ENCODE data around the gene ATF3.
"Not testable (repeated sequence)": the region's sequence is repeated elsewhere in the genome, so short reads cannot be mapped to it uniquely, and the experiment has no call there.

ATF3 gene

GRCh38 chr1:212649020-212649419, 40.5 kb downstream of the ATF3 start:
- DNase-seq (ENCODE audit: low read depth in 1 of 2, low spot score in 1 of 2): no peak

- DNase-seq (ENCODE audit: low read depth in 1 of 2, low spot score in 1 of 2): no peak
These were observed 41.7 kb downstream of the ATF3 start for GRCh38 chr1:212650228-212650627.

GRCh38 chr1:212651521-212651920, 43.0 kb downstream of the ATF3 start:
- no peak for DNase-seq (ENCODE audit: low read depth in 1 of 2, low spot score in 1 of 2)

GRCh38 chr1:212651977-212652376, 43.4 kb downstream of the ATF3 start:
- DNase-seq (ENCODE audit: low read depth in 1 of 2, low spot score in 1 of 2): no peak

- no peak for DNase-seq (ENCODE audit: low read depth in 1 of 2, low spot score in 1 of 2)
These were observed 44.0 kb downstream of the ATF3 start for GRCh38 chr1:212652609-212653008.

- no peak for DNase-seq (ENCODE audit: low read depth in 1 of 2, low spot score in 1 of 2)
These were observed 47.3 kb downstream of the ATF3 start for GRCh38 chr1:212655668-212656440.

- no peak for DNase-seq (ENCODE audit: low read depth in 1 of 2, low spot score in 1 of 2)
These were observed 48.2 kb downstream of the ATF3 start for GRCh38 chr1:212656730-212657129.

- DNase-seq (ENCODE audit: low read depth in 1 of 2, low spot score in 1 of 2): not testable (repeated sequence)
These were observed 49.7 kb downstream of the ATF3 start for GRCh38 chr1:212658250-212658649.

- no peak for DNase-seq (ENCODE audit: low read depth in 1 of 2, low spot score in 1 of 2)
These were observed 56.0 kb downstream of the ATF3 start for GRCh38 chr1:212664409-212665199.

GRCh38 chr1:212665241-212666115, 56.9 kb downstream of the ATF3 start:
- peak; percentile 64 to 77 for DNase-seq (ENCODE audit: low read depth in 1 of 2, low spot score in 1 of 2)

GRCh38 chr1:212666116-212666775, 57.7 kb downstream of the ATF3 start:
- DNase-seq (ENCODE audit: low read depth in 1 of 2, low spot score in 1 of 2): no peak

- DNase-seq (ENCODE audit: low read depth in 1 of 2, low spot score in 1 of 2): no peak
These were observed 58.9 kb downstream of the ATF3 start for GRCh38 chr1:212667223-212668139.

GRCh38 chr1:212668477-212668876, 59.9 kb downstream of the ATF3 start:
- no peak for DNase-seq (ENCODE audit: low read depth in 1 of 2, low spot score in 1 of 2)

- no peak for DNase-seq (ENCODE audit: low read depth in 1 of 2, low spot score in 1 of 2)
These were observed 60.5 kb downstream of the ATF3 start for GRCh38 chr1:212669102-212669501.

- DNase-seq (ENCODE audit: low read depth in 1 of 2, low spot score in 1 of 2): no peak
These were observed 61.0 kb downstream of the ATF3 start for GRCh38 chr1:212669600-212669999.

- no peak for DNase-seq (ENCODE audit: low read depth in 1 of 2, low spot score in 1 of 2)
These were observed 61.7 kb downstream of the ATF3 start for GRCh38 chr1:212670301-212670700.
